Activated CD8-positive, alpha-beta memory T cell treated with anti-CD3 and anti-CD28 coated beads for 36 hours (primary cell): ENCODE results near the gene PCIF1. TPM values are rescaled to one million over a fixed set of nuclear protein-coding genes. Genes with fewer than 3 reads are reported as not detected.
"Not testable (repeated sequence)": the region's sequence is repeated elsewhere in the genome, so short reads cannot be mapped to it uniquely, and the experiment has no call there.

Experiments
- CTCF ChIA-PET: fragments of 350-600 bp; sonication (Branson Sonifier 250); formaldehyde crosslinking; loops from one replicate; lab custom pipeline; 2021; ENCODE audit warnings: antibody characterized with exemption; lab: Charles Lee
- POLR2A ChIA-PET: fragments of 350-600 bp; sonication (Branson Sonifier 250); formaldehyde crosslinking; loops from one replicate; lab custom pipeline; 2021; ENCODE audit warnings: antibody characterized with exemption; lab: Charles Lee
- total RNA-seq, 2 experiments: library from RNA; stranded (reverse); gene quantifications; one replicate each; pipeline ENCODE4 v1.2.3, GENCODE V29; 2021

PCIF1 gene
- total RNA-seq, 2 experiments from 2014 or later, result 26.1 to 27.8 TPM

DNA sequence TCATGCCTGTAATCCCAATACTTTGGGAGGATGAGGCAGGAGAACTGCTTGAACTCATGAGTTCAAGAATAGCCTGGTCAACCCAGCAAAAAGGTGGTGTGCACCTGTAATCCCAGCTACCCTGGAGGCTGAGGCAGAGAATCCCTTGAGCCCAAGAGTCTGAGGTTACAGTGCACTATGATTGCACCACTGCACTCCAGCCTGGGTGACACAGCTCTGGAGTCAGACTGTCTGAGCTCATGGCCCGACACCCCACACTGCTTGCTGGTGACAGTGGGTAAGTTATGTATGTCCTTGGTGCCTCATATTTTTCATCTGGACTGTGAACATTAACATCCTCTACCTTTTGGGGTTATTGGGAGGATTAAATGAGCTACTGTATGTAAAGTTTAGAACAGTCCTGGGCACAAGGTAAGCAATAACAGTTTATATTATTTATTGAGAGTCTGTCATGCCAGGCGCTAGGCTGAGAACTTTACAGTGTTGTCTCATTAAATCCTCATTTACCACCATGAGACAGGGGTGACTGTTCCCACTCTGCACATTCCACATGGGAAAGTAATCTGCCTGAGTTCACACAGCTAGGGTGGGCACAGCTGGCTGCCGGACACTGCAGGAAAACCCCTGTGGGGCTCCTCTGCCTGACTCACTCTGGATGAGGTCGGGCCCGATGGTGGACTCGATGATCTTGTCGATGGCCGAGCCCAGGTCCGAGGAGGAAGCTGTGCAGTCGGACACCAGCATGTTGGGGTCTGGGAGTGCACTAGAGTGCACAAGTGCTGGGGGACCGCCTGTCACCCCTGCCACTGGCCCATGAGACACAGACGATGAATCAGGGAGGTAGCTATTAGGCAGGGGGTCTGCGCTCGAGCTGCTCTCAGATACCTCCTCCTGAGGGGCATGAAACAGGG is 34.6 kb downstream of the PCIF1 start:
- CTCF ChIA-PET, result interaction anchor here (0.5 to 4.0 kb wide), 19 partner anchors 8 to 170 kb away, joined by 3 to 23 read pairs (median 6); partner anchors contain the start of genes CTSA and NEURL2

DNA sequence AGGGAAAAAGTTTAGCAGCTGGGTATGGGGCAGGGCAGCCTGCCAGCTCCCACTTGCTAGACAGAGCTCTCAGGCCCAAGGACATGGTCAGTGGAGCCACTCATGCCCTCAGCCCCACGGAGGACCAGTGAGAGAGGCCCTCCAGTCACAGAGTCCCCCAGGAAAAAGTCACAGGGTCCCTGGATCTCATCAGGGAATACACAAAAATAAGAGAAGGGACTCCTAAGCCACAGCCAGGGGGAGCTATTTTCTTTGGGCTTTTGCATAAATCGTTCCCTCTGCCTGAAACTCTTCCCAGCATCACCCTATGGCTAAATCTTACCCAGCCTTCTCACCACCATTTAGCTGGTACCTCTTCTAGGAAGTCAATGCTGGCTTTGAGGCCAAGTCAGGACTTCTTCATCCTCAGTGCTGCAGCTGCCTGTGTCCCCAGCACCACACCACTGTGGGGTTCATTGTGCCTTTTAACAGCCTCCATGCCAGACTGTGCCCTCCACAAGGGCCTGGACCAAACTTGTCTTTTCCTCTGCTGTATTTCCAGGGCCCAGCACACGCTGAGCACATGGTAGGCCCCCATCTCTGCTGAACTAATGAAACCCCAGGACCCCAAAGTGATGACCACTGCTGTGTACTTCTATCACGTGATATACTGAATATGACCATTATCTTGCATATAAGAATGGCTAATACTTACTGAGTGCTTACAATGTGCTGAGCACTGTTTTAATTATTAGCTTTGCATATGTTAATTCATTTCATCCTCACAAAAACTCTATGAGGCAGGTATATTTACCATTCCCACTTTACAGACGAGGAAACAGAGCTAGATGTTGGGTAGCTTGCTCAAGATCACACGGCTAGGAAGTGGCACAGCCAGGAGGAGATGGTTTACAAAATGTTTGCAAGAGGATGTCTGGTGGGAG is 35.5 kb downstream of the PCIF1 start:
- CTCF ChIA-PET, result interaction anchor here (0.5 to 4.0 kb wide), 28 partner anchors 8 to 531 kb away, joined by 3 to 23 read pairs (median 4); partner anchors contain the start of genes CTSA and NEURL2

More for the DNA sequence above, 34.6 kb downstream of the PCIF1 start:
- POLR2A ChIA-PET, result interaction anchor here (0.5 to 3.6 kb wide), 3 partner anchors 34 to 58 kb away, joined by 3 to 25 read pairs (median 3); partner anchors contain the start of gene PCIF1

GRCh38 chr20:45970646-45971424 is 36.4 kb downstream of the PCIF1 start:
- CTCF ChIA-PET, result interaction anchor here (0.6 to 4.0 kb wide), 22 partner anchors 9 to 210 kb away, joined by 3 to 23 read pairs (median 6); partner anchors contain the start of genes CTSA and NEURL2
- POLR2A ChIA-PET, result interaction anchor here (0.5 to 3.6 kb wide), 13 partner anchors 10 to 1000 kb away, joined by 3 to 25 read pairs (median 3); partner anchors contain the start of genes CTSA, PCIF1 and ZSWIM1

More for the DNA sequence above, 35.5 kb downstream of the PCIF1 start:
- POLR2A ChIA-PET, result interaction anchor here (0.6 to 3.6 kb wide), 7 partner anchors 19 to 1001 kb away, joined by 3 to 25 read pairs (median 4); partner anchors contain the start of genes CTSA and PCIF1

DNA sequence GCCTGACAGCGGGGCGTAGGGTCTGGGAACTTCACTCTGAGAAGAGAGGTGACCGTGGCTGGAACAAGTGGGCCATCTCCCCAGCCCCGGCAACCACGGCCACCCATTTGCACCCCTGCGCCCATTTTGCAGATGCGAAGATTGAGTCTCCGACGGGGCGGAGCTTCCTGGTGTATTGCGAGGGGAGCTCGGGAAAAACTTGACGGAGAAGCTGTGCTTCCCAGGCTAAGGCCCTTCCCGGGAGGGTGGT is 36.9 kb downstream of the PCIF1 start:
- CTCF ChIA-PET, result interaction anchor here (0.8 to 4.0 kb wide), 13 partner anchors 11 to 172 kb away, joined by 3 to 23 read pairs (median 8); partner anchors contain the start of genes CTSA and NEURL2
- POLR2A ChIA-PET, result interaction anchor here (0.9 to 3.6 kb wide), 6 partner anchors 10 to 147 kb away, joined by 3 to 25 read pairs (median 4); partner anchors contain the start of genes PCIF1 and ZSWIM1

- CTCF ChIA-PET, result interaction anchor here (0.8 to 4.0 kb wide), 12 partner anchors 12 to 173 kb away, joined by 3 to 23 read pairs (median 8); partner anchors contain the start of genes CTSA and NEURL2
- POLR2A ChIA-PET, result interaction anchor here (0.9 to 3.6 kb wide), 5 partner anchors 19 to 90 kb away, joined by 3 to 25 read pairs (median 3); partner anchors contain the start of genes PCIF1 and ZSWIM1
Observed at GRCh38 chr20:45971675-45972499, 37.4 kb downstream of the PCIF1 start, which contains the start of gene ZNF335. TSS of gene ZNF335 (minus strand) at chr20:45972203. CDS start at chr20:45971410, 793 bp downstream.

DNA sequence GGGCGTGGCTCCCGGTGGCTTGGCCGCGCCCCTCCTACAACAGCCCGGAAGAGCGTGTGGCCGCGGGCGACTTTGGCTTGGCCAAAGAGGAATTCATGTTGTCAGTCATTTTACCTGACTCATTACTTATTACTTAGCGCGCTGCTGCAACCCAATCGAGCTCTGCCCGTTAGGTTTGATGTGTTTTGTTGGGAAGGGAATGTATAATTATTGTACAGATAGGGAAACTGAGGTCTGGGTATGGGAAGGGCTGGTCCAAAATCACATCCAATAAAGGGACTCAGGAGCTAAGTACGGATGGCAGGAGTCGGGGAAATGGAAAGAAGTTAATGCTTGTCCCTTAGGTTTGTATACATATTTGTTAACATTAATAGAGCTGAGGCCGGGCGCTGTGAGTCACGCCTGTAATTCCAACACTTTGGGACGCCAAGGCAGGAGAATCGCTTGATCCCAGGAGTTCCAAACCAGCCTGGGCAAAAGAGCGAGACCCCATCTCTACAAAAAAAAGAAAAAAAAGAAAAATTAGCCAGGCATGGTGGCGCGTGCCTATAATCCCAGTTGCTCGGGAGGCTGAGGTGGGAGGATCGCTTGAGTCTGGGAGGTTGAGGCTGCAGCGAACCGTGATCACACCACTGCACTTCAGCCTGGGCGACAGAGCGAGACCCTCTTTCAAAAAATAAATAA is 38.2 kb downstream of the PCIF1 start:
- CTCF ChIA-PET, result interaction anchor here (1.1 to 4.0 kb wide), 6 partner anchors 14 to 173 kb away, joined by 3 to 23 read pairs (median 6); no protein-coding TSS in a partner anchor
- POLR2A ChIA-PET, result interaction anchor here (0.8 to 3.6 kb wide), 3 partner anchors 10 to 80 kb away, joined by 3 to 25 read pairs (median 3); partner anchors contain the start of gene PCIF1

GRCh38 chr20:45974896-45975565 is 40.5 kb downstream of the PCIF1 start:
- ChIA-PET CTCF (interaction anchor here (0.7 to 2.2 kb wide), 3 partner anchors 8 to 119 kb away, joined by 3 to 6 read pairs (median 3); no protein-coding TSS in a partner anchor), POLR2A (no interaction called here)

DNA sequence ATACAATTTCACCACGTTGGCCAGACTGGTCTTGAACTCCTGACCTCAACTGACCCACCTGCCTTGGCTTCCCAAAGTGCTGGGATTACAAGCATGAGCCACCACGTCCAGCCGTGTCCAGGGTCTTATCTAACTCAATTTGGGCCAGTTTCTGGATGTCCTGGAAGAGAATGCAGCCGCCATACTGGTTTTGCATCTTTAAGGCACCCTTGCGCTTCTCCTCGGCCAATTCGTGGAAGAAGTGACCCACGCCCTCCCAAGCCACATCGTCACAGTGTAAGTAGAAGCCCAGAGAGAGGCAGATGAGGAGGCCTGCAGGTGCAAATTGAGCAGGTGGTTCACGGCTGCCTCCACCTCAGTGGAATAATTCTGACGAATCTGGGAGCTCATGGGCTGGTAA is 41.2 kb downstream of the PCIF1 start:
- CTCF ChIA-PET, result interaction anchor here (2.2 kb wide), 1 partner anchor 11 kb away, joined by 6 read pairs; no protein-coding TSS in a partner anchor

GRCh38 chr20:45976086-45976485 is 41.6 kb downstream of the PCIF1 start:
- POLR2A ChIA-PET, result no interaction called here
- CTCF ChIA-PET, result interaction anchor here (1.8 to 2.2 kb wide), 2 partner anchors 11 to 35 kb away, joined by 4 to 6 read pairs; no protein-coding TSS in a partner anchor

More for the DNA sequence above, 41.2 kb downstream of the PCIF1 start:
- POLR2A ChIA-PET, result no interaction called here

DNA sequence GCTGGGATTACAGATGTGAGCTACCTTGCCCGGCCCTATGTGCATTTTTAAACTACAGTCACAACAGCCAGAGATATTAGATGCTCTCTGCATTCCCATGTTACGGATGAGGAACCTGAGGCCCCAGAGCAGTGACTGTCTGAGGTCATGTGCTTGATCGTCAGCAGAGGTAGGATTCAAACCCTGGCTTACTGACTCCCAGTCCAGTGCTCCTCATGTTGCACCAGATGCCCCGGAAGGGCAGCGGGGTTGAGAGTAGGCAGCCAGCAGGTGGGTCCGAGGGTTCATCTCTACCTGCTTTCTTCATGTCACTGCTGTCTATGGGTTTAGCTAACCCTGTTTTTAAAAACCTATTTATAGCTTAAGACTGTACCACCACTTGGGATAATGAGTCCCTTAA is 46.8 kb downstream of the PCIF1 start:
- ChIA-PET POLR2A (no interaction called here), CTCF (interaction anchor here (0.9 to 2.4 kb wide), 2 partner anchors 12 to 33 kb away, joined by 4 to 7 read pairs; no protein-coding TSS in a partner anchor)

DNA sequence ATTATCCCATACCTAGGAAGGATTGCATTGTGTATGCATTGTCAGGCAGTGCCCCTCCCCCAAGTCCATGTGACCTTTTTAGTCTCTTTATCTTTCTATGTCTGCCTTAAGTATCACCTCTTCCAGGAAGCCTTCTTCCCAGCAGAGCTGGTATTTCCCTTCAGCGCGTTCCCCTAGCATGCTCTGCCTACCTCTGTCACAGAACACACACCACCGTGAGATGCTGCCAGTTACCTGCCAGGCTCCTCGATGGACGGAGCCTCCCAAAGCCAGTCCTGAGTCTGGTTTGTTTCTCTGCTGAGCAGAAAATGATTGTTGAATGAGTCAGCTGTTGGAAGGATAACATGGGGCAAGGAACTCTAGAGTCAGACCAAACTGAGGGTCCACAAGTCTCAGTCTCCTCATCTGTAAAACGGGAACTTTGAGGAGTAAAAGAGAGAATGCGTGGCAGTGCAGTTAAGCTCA is 48.8 kb downstream of the PCIF1 start:
- ChIA-PET POLR2A (no interaction called here), CTCF (interaction anchor here (0.6 to 2.4 kb wide), 2 partner anchors 9 to 30 kb away, joined by 3 to 7 read pairs; no protein-coding TSS in a partner anchor)

DNA sequence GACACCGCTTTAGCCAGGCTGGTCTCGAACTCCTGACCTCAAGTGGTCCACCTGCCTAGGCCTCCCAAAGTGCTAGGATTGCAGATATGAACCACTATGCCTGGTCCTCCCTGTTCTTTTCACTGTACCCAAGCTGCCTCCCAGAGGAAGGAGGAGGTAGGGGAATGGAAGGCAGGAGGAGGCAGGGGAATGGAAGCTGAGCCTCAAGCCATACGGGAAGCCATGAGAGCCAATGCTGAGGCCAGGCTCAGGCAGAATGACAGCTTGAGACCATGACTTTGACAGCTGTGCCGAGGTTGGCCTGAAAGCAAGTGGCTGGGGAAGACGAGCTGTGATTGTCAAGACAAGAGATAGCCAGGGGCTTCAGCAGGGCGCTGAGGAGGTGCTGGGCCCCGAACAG is 51.1 kb downstream of the PCIF1 start:
- POLR2A ChIA-PET, result no interaction called here
- CTCF ChIA-PET, result interaction anchor here (0.8 to 2.0 kb wide), 4 partner anchors 16 to 28 kb away, joined by 3 to 6 read pairs (median 4); no protein-coding TSS in a partner anchor

DNA sequence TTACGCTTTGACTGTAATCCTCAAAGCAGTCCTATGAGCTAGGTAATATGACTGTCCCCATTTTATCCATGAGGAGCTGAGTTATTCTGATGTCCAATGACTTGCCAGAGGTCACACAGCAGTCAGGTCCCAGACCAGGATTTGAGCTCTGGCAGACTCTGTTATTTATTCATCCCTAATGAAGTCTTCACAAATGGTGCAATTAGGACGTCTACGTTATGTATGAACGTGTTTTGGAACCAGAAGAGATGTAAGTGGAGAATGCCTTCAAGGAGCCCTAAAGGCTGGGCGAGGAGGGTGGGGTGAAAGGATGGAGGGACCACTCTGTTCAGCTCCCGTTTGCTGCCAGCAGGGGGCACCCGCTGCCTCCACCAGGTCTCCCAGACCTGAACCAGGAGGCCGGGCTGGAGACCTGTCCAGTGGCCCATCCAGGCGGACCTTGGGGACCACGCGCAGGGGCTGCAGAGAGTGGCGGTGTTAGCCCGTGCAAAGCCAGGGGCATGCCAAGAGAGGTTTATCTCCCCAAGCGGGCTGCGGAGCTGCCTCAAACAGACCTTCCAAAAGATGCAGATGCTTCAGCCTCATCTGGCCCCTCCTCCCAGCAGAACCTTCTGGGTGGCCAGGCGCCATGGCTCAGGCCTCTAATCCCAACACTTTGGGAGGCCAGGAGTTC is 52.8 kb downstream of the PCIF1 start:
- ChIA-PET POLR2A (no interaction called here), CTCF (interaction anchor here (0.5 to 2.7 kb wide), 27 partner anchors 9 to 1384 kb away, joined by 3 to 45 read pairs (median 4); partner anchors contain the start of gene ZNF335)

GRCh38 chr20:45988830-45989229 is 54.3 kb downstream of the PCIF1 start:
- POLR2A ChIA-PET, result not testable (repeated sequence)

More at GRCh38 chr20:45988830-45989229, 54.3 kb downstream of the PCIF1 start:
- CTCF ChIA-PET, result interaction anchor here (1.2 to 2.7 kb wide), 2 partner anchors 24 to 190 kb away, joined by 3 to 45 read pairs; no protein-coding TSS in a partner anchor
